H1 (cell line): Measurements from ENCODE around the gene ADGRB2. TPM values are rescaled to one million over a fixed set of nuclear protein-coding genes. Genes with fewer than 3 reads are reported as not detected.

ENCODE experiments used
- CTCF ChIA-PET: fragments of 300-600 bp; sonication (Branson Sonifier 250); formaldehyde crosslinking; loops from one replicate; lab custom pipeline; 2021; ENCODE audit not compliant: partially characterized antibody; lab: Charles Lee
- POLR2A ChIA-PET: fragments of 300-600 bp; sonication (Branson Sonifier 250); formaldehyde crosslinking; loops from one replicate; lab custom pipeline; 2021; ENCODE audit warnings: inconsistent platforms; ENCODE audit not compliant: partially characterized antibody; lab: Charles Lee
- DNase-seq, 2 experiments: peaks; one replicate each; pipeline versions ENCODE4 v3.0.0 to v3.0.0-alpha.2; 2010 to 2022; ENCODE audit warnings: low spot score in 2 of 2, low read depth in 1 of 2, mixed read lengths in 1 of 2
- FAIRE-seq: peaks from 2 replicates; lab custom pipeline; 2011; peaks lifted over from hg19 to GRCh38; lab: Jason Lieb, UNC
- H2AFZ ChIP-seq: 2 replicates; pipeline ENCODE4 v1.8.1; 2012; ENCODE audit warnings: low read length, inconsistent platforms
- H2AK5ac ChIP-seq: 2 replicates; pipeline ENCODE4 v1.6.1; 2013; ENCODE audit warnings: low read depth, low read length
- H2BK120ac ChIP-seq: replicated peaks from 2 replicates; pipeline ENCODE3; 2013; ENCODE audit warnings: low read depth, low read length, inconsistent platforms
- H2BK12ac ChIP-seq: 2 replicates; pipeline ENCODE4 v1.6.1; 2013; ENCODE audit warnings: low read depth, low read length
- H2BK15ac ChIP-seq: 2 replicates; pipeline ENCODE4 v1.6.1; 2013; ENCODE audit warnings: low read length
- H2BK20ac ChIP-seq: 2 replicates; pipeline ENCODE4 v1.6.1; 2013; ENCODE audit warnings: low read length
- H2BK5ac ChIP-seq: 2 replicates; pipeline ENCODE4 v1.6.1; 2013; ENCODE audit warnings: low read depth, low read length
- H3K14ac ChIP-seq: 2 replicates; pipeline ENCODE4 v1.6.1; 2013; ENCODE audit warnings: inconsistent platforms; ENCODE audit not compliant: insufficient read length
- H3K18ac ChIP-seq: 2 replicates; pipeline ENCODE4 v1.6.1; 2013; ENCODE audit warnings: low read length; ENCODE audit errors: extremely low read depth
- H3K23ac ChIP-seq: 2 replicates; pipeline ENCODE4 v1.6.1; 2013; ENCODE audit warnings: inconsistent platforms; ENCODE audit not compliant: insufficient read length
- H3K23me2 ChIP-seq: 2 replicates; pipeline ENCODE4 v1.6.1; 2013; ENCODE audit warnings: low read depth, low read length
- H3K27ac ChIP-seq: 2 replicates; pipeline ENCODE4 v1.6.1; 2011; ENCODE audit warnings: low read depth, low read length, inconsistent platforms
- H3K27me3 ChIP-seq, 4 experiments: replicated peaks in 1 of 4; 1 replicate in 1 of 4; 2 replicates in 3 of 4; pipeline versions ENCODE4 v1.6.1 to v1.8.1; 2011 to 2013; ENCODE audit warnings: low read length in 3 of 4, mild to moderate bottlenecking in 3 of 4, inconsistent platforms in 2 of 4, mixed read lengths in 2 of 4, moderate library complexity in 1 of 4; ENCODE audit not compliant: control insufficient read depth in 3 of 4, insufficient read depth in 3 of 4; ENCODE audit errors: extremely low read depth in 1 of 4
- H3K36me3 ChIP-seq, 4 experiments: 2 replicates each; pipeline versions ENCODE4 v1.6.1 to v1.8.1; 2011 to 2013; ENCODE audit warnings: mild to moderate bottlenecking in 4 of 4, low read length in 3 of 4, moderate library complexity in 2 of 4, control low read depth in 1 of 4, inconsistent platforms in 1 of 4; ENCODE audit not compliant: insufficient read depth in 4 of 4, control insufficient read depth in 2 of 4
- H3K4ac ChIP-seq: replicated peaks from 2 replicates; pipeline ENCODE3; 2013; ENCODE audit warnings: low read length, low read depth, mixed read lengths, inconsistent platforms; ENCODE audit not compliant: insufficient read length
- H3K4me1 ChIP-seq, 4 experiments: replicated peaks in 1 of 4; 1 replicate in 1 of 4; 2 replicates in 3 of 4; pipeline versions ENCODE4 v1.6.1 to v1.8.1; 2011 to 2013; ENCODE audit warnings: low read length in 3 of 4, inconsistent platforms in 2 of 4, mixed read lengths in 1 of 4; ENCODE audit not compliant: insufficient read depth in 4 of 4, control insufficient read depth in 3 of 4
- H3K4me2 ChIP-seq, 2 experiments: 2 replicates each; pipeline versions ENCODE4 v1.6.1 to v1.8.1; 2011 to 2013; ENCODE audit warnings: low read depth in 2 of 2, low read length in 2 of 2, control low read depth in 1 of 2, inconsistent platforms in 1 of 2, mild to moderate bottlenecking in 1 of 2; ENCODE audit not compliant: insufficient read depth in 1 of 2
- H3K4me3 ChIP-seq, 4 experiments: fragments of 200-600, 300-600 bp in 1 of 4; sonication (generic), shearing (Covaris generic), sonication (Bioruptor Twin) in 1 of 4; 2 replicates each; pipeline versions ENCODE4 v1.5.1 to v1.8.1; 2011 to 2016; ENCODE audit warnings: low read length in 4 of 4, low read depth in 3 of 4, control low read depth in 2 of 4, inconsistent platforms in 2 of 4, mild to moderate bottlenecking in 2 of 4, mixed read lengths in 1 of 4, moderate library complexity in 1 of 4; ENCODE audit not compliant: insufficient read depth in 2 of 4; ENCODE audit errors: extremely low read depth in 1 of 4
- H3K56ac ChIP-seq: replicated peaks from 2 replicates; pipeline ENCODE3; 2013; ENCODE audit warnings: low read depth, mild to moderate bottlenecking, mixed read lengths, low read length, inconsistent platforms; ENCODE audit not compliant: insufficient read length
- H3K79me1 ChIP-seq: 2 replicates; pipeline ENCODE4 v1.6.1; 2013; ENCODE audit warnings: low read depth, low read length, control low read depth
- H3K79me2 ChIP-seq, 2 experiments: 2 replicates each; pipeline versions ENCODE4 v1.6.1 to v1.8.1; 2012 to 2013; ENCODE audit warnings: low read length in 2 of 2, mild to moderate bottlenecking in 2 of 2, inconsistent platforms in 1 of 2; ENCODE audit not compliant: insufficient read depth in 2 of 2, control insufficient read depth in 1 of 2
- H3K9ac ChIP-seq, 4 experiments: replicated peaks in 1 of 4; 1 replicate in 1 of 4; 2 replicates in 3 of 4; pipeline versions ENCODE4 v1.6.1 to v1.8.1; 2011 to 2013; ENCODE audit warnings: low read depth in 3 of 4, low read length in 3 of 4, control low read depth in 2 of 4, mild to moderate bottlenecking in 2 of 4, moderate library complexity in 2 of 4, inconsistent platforms in 1 of 4; ENCODE audit errors: extremely low read depth in 1 of 4
- H3K9me3 ChIP-seq, 2 experiments: 2 replicates each; pipeline versions ENCODE4 v1.6.1 to v1.8.1; 2012 to 2013; ENCODE audit warnings: mild to moderate bottlenecking in 2 of 2, moderate library complexity in 2 of 2, control low read depth in 1 of 2, inconsistent platforms in 1 of 2, low read depth in 1 of 2, low read length in 1 of 2, mixed read lengths in 1 of 2; ENCODE audit not compliant: insufficient read depth in 2 of 2
- H4K20me1 ChIP-seq, 2 experiments: replicated peaks in 1 of 2; 2 replicates each; pipeline versions ENCODE3 to v1.8.1; 2011 to 2013; ENCODE audit warnings: inconsistent platforms in 2 of 2, low read length in 2 of 2, mild to moderate bottlenecking in 1 of 2; ENCODE audit not compliant: insufficient read depth in 2 of 2, control insufficient read depth in 1 of 2
- H4K5ac ChIP-seq: 2 replicates; pipeline ENCODE4 v1.6.1; 2013; ENCODE audit warnings: low read length, low read depth, mixed read lengths, inconsistent platforms; ENCODE audit not compliant: insufficient read length
- H4K8ac ChIP-seq: 2 replicates; pipeline ENCODE4 v1.8.0; 2013; ENCODE audit warnings: mild to moderate bottlenecking, moderate library complexity, low read length, inconsistent platforms; ENCODE audit not compliant: insufficient read depth; ENCODE audit errors: extremely low read depth
- H4K91ac ChIP-seq: replicated peaks from 2 replicates; pipeline ENCODE3; 2013; ENCODE audit warnings: low read length, mixed read lengths, inconsistent platforms; ENCODE audit not compliant: insufficient read length
- CTBP2 ChIP-seq: IDR thresholded peaks from 2 replicates; pipeline ENCODE4 v1.7.0; 2011; ENCODE audit warnings: borderline replicate concordance, mild to moderate bottlenecking, moderate library complexity, mixed read lengths, low read length; ENCODE audit not compliant: insufficient read depth, insufficient read length
- EGR1 ChIP-seq: IDR thresholded peaks from 2 replicates; pipeline ENCODE4 v1.6.1; 2011; ENCODE audit warnings: low read depth, low read length, borderline replicate concordance
- JUN ChIP-seq: IDR thresholded peaks from 2 replicates; pipeline ENCODE4 v1.6.1; 2011; ENCODE audit warnings: low read depth, mild to moderate bottlenecking, improper control_type of control experiment, low read length
- NANOG ChIP-seq: IDR thresholded peaks from 2 replicates; pipeline ENCODE4 v1.6.1; 2011; ENCODE audit warnings: low read length, low read depth, mild to moderate bottlenecking, inconsistent platforms; ENCODE audit not compliant: insufficient read depth, poor library complexity, severe bottlenecking
- SP4 ChIP-seq: IDR thresholded peaks from 2 replicates; pipeline ENCODE4 v1.6.1; 2012; ENCODE audit warnings: low read length, inconsistent platforms
- TCF12 ChIP-seq: IDR thresholded peaks from 2 replicates; pipeline ENCODE4 v1.6.1; 2011; ENCODE audit warnings: low read depth, mild to moderate bottlenecking, low read length
- WGBS, 2 experiments: shearing (Covaris generic) in 1 of 2; methylation state at CpG; one replicate each; pipeline versions ENCODE4 v1.1.6 to v1.1.7; 2013 to 2015; ENCODE audit warnings: low lambda C conversion rate in 2 of 2, mixed read lengths in 2 of 2, inconsistent platforms in 1 of 2, low coverage in 1 of 2, missing lambda C conversion rate in 1 of 2; ENCODE audit not compliant: insufficient replicate concordance in 2 of 2, insufficient coverage in 1 of 2, insufficient read length in 1 of 2; ENCODE audit errors: extremely low coverage in 1 of 2, missing lambda C conversion rate in 1 of 2; 5-methylcytosine and 5-hydroxymethylcytosine counted together
- polyA plus RNA-seq, 7 experiments: library from polyadenylated mRNA; depleted of rRNA in 3 of 7; stranded (reverse) in 5 of 7; unstranded in 2 of 7; fragments of >200 nt in 5 of 7; fragments of 200-250 nt in 2 of 7; gene quantifications; 1 replicate in 5 of 7; 2 replicates in 1 of 7; 4 replicates in 1 of 7; pipeline versions ENCODE4 v1.2.1 to v1.2.3, GENCODE V29; 2011 to 2013; ENCODE audit warnings: missing spikeins in 2 of 7, mixed read lengths in 2 of 7
- total RNA-seq: library from RNA; stranded (reverse); fragmentation: NEBNext Ultra II Directional; extraction: Animal tissue kit (Norgen Biotek cat#: 25700); gene quantifications from 2 replicates; pipeline ENCODE4 v1.2.1, GENCODE V29; 2021

ADGRB2 gene
- total and polyA plus RNA-seq, 2 of the 8 experiments (the other 6 are each of a cell fraction or from before 2014, with no cell fraction given): 15.6 to 26.2 TPM

DNA sequence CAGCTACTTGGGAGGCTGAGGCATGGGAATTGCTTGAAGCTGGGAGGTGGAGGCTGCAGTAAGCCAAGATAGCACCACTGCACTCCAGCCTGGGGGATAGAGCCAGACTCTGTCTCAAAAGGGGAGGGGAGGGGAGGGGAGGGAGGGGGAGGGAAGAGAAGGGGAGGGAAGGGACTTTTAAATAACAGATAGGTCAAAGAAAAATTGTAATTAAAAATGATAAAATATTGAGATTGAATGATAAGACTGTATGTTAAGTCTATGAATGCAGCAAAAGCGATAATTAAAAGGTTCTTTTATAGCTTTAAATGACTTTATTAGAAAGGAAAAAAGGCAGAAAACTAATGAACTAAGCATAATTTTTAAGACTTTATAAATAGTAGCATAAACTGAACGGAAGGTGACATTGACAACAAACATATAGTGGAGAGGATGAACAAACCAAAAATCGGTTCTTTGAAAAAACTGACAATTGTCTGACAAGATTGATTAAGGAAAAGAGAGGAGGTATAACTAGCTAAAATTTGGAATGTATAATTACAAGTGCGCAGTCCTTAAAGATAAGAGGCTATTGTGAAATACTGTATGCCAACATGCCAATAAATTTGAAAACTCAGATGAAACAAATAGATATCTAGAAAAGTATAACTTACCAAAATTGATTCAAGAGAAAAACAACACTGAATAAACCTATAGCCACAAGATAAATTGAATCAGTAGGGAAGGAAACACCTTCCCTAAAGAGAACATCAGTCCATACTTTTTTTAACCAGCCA lies 43.3 kb upstream of the ADGRB2 start:
- H2AK5ac ChIP-seq: no peak overlapping the region
- no peak overlapping the region for H3K9ac ChIP-seq
- 90% methylated on average over 4 of the region's 4 CpGs; no CpG with 5 or more reads in 1 of the 2 experiments for WGBS, 2 experiments
- H2BK20ac ChIP-seq: no peak overlapping the region
- H3K4me3 ChIP-seq: no peak overlapping the region
- CTCF ChIA-PET: no interaction called here
- FAIRE-seq (no peak), DNase-seq (no peak)
- no peak overlapping the region for H2BK5ac ChIP-seq
- H2BK15ac ChIP-seq: no peak overlapping the region
- POLR2A ChIA-PET: no interaction called here
- no peak overlapping the region for H4K5ac ChIP-seq
- no peaks in the 10 kb centered on the region for H3K36me3 ChIP-seq
- no peak overlapping the region for H2AFZ ChIP-seq
- H3K14ac ChIP-seq: no peak overlapping the region
- H3K4ac ChIP-seq: no peak overlapping the region
- H3K9me3 ChIP-seq: no peaks in the 10 kb centered on the region
- H3K79me2 ChIP-seq: no peaks in the 10 kb centered on the region
- no peaks in the 10 kb centered on the region for H3K79me1 ChIP-seq
- no peak overlapping the region for H4K8ac ChIP-seq
- TF ChIP-seq TCF12 (no peak), NANOG (no peak), EGR1 (no peak), SP4 (no peak), CTBP2 (no peak), JUN (no peak)
- H3K23me2 ChIP-seq: no peaks in the 10 kb centered on the region
- no peak overlapping the region for H3K56ac ChIP-seq
- H4K91ac ChIP-seq: no peak overlapping the region
- H3K27ac ChIP-seq: no peak overlapping the region
- no peaks in the 10 kb centered on the region for H3K27me3 ChIP-seq
- no peak overlapping the region for H3K23ac ChIP-seq
- H3K4me1 ChIP-seq: 0 out of 7 replicates have a peak, but pooled peaks cover 0 to 2% (median 0%) of the 10 kb centered on the region in 4 experiments
- H4K20me1 ChIP-seq: no peaks in the 10 kb centered on the region
- H3K18ac ChIP-seq: no peak overlapping the region
- no peak overlapping the region for H3K4me2 ChIP-seq
- no peak overlapping the region for H2BK12ac ChIP-seq
- no peak overlapping the region for H2BK120ac ChIP-seq
